Mucosa of descending colon (tissue), 3 donors: ENCODE results near the gene SESN3. TPM values are rescaled to one million over a fixed set of nuclear protein-coding genes. Genes with fewer than 3 reads are reported as not detected.
"Not testable (repeated sequence)": the region's sequence is repeated elsewhere in the genome, so short reads cannot be mapped to it uniquely, and the experiment has no call there.

Experiments used
- ATAC-seq: fragments of 200-7000 bp; cut with Tn5 transposase; one replicate; pipeline ENCODE4 v1.9.1; 2020; ENCODE audit warnings: mild to moderate bottlenecking, moderate library complexity
- DNase-seq, 3 donors: peaks; one replicate each; pipeline ENCODE4 v3.0.0-alpha.2; 2020
- H3K36me3 ChIP-seq: fragments of 200-600 bp; one replicate; pipeline ENCODE4 v1.8.0; 2021; ENCODE audit warnings: low read depth, mild to moderate bottlenecking
- H3K4me1 ChIP-seq: fragments of 200-600 bp; one replicate; pipeline ENCODE4 v1.8.0; 2021; ENCODE audit warnings: low read depth, mild to moderate bottlenecking
- H3K4me3 ChIP-seq: fragments of 200-600 bp; one replicate; pipeline ENCODE4 v1.8.0; 2021; ENCODE audit warnings: mild to moderate bottlenecking
- H3K9me3 ChIP-seq: fragments of 200-600 bp; one replicate; pipeline ENCODE4 v1.8.0; 2021; ENCODE audit warnings: mild to moderate bottlenecking
- CTCF ChIP-seq: fragments of 200-600 bp; IDR thresholded peaks from one replicate; pipeline ENCODE4 v1.8.0; 2022; ENCODE audit warnings: antibody characterized with exemption, mild to moderate bottlenecking
- intact Hi-C, 2 donors: fragments of 100-400 bp; cut with DNase I in 1 of 2; cut with micrococcal nuclease in 1 of 2; formaldehyde crosslinking; loops; one replicate each; pipeline versions ENCODE4 v1.11.0 to v1.11.1; 2022; cut with DNase I, micrococcal nuclease
- total RNA-seq, 3 donors: library from RNA; stranded (reverse); fragmentation: NEBNext Ultra II Directional in 2 of 3; extraction: Animal tissue kit (Norgen Biotek cat#: 25700) in 2 of 3; gene quantifications; one replicate each; pipeline versions ENCODE4 v1.2.1 to v1.2.4, GENCODE V29; 2021 to 2023
- donor health status: DM: no; HTN: no; CAD: no; lungs with moderate emphysema.
- donor health status: DM: no; HTN: no; CAD: no.
- donor health status: DM: no; HTN: yes; CAD: no.

The SESN3 gene
- total RNA-seq, 3 donors from 2014 or later: 13.8 to 26.1 (median 17.5) TPM

GRCh38 chr11:95138448-95138847 is 92.6 kb downstream of the SESN3 start:
- peak; percentile 79 for ATAC-seq
- H3K4me3 ChIP-seq: no peak overlapping the region
- H3K36me3 ChIP-seq: no peaks in the 10 kb centered on the region
- H3K9me3 ChIP-seq: no peaks in the 10 kb centered on the region
- TF ChIP-seq CTCF: no peak
- intact Hi-C loops: loop anchor here in 1 of 2 donors (5.0 kb wide), 1 partner anchor 71 kb away; the partner anchor contains the start of gene SRSF8
- DNase-seq: no peak
- no peaks in the 10 kb centered on the region for H3K4me1 ChIP-seq

- no peaks in the 10 kb centered on the region for H3K4me1 ChIP-seq
- no peak for DNase-seq
- no peak overlapping the region for H3K4me3 ChIP-seq
- intact Hi-C loops: loop anchor here in 1 of 2 donors (5.0 kb wide), 1 partner anchor 70 kb away; the partner anchor contains the start of gene SRSF8
- TF ChIP-seq CTCF: no peak
- no peaks in the 10 kb centered on the region for H3K36me3 ChIP-seq
- H3K9me3 ChIP-seq: no peaks in the 10 kb centered on the region
- ATAC-seq: no peak
Measured at GRCh38 chr11:95137299-95137698, 93.7 kb downstream of the SESN3 start.

- H3K36me3 ChIP-seq, H3K4me1 ChIP-seq, H3K9me3 ChIP-seq, DNase-seq, H3K4me3 ChIP-seq, ATAC-seq: not testable (repeated sequence)
- intact Hi-C loops: loop anchor here in 1 of 2 donors (5.0 kb wide), 1 partner anchor 69 kb away; the partner anchor contains the start of gene SRSF8
Measured at GRCh38 chr11:95136747-95137146, 94.3 kb downstream of the SESN3 start.

- DNase-seq (no peak), ATAC-seq (no peak)
- no peaks in the 10 kb centered on the region for H3K4me1 ChIP-seq
- no peak for TF ChIP-seq CTCF
- H3K4me3 ChIP-seq: no peak overlapping the region
- no peaks in the 10 kb centered on the region for H3K9me3 ChIP-seq
- H3K36me3 ChIP-seq: no peaks in the 10 kb centered on the region
- intact Hi-C loops: loop anchor here in 1 of 2 donors (5.0 kb wide), 1 partner anchor 69 kb away; the partner anchor contains the start of gene SRSF8
Measured at GRCh38 chr11:95135880-95136279, 95.1 kb downstream of the SESN3 start.

GRCh38 chr11:95135155-95135554 is 95.8 kb downstream of the SESN3 start:
- Histone ChIP-seq H3K36me3 (no peaks in the 10 kb centered on the region), H3K4me1 (no peaks in the 10 kb centered on the region), H3K9me3 (no peaks in the 10 kb centered on the region), H3K4me3 (no peak overlapping the region)
- DNase-seq: no peak
- TF ChIP-seq CTCF: no peak
- no peak for ATAC-seq
- intact Hi-C loops: loop anchor here in 1 of 2 donors (5.0 kb wide), 1 partner anchor 68 kb away; the partner anchor contains the start of gene SRSF8

- TF ChIP-seq CTCF: no peak
- ATAC-seq (peak; percentile 12), DNase-seq (no peak)
- H3K4me3 ChIP-seq: no peak overlapping the region
- no peaks in the 10 kb centered on the region for H3K36me3 ChIP-seq
- H3K4me1 ChIP-seq: no peaks in the 10 kb centered on the region
- intact Hi-C loops: no loop called here
- H3K9me3 ChIP-seq: no peaks in the 10 kb centered on the region
Measured at GRCh38 chr11:95134491-95134890, 96.5 kb downstream of the SESN3 start.
